Transverse colon (tissue), 4 donors: Measurements from ENCODE around the gene NRIP3. TPM values are rescaled to one million over a fixed set of nuclear protein-coding genes. Genes with fewer than 3 reads are reported as not detected.

Experiments used
- DNase-seq: peaks from one replicate; pipeline ENCODE4 v3.0.0-alpha.2; 2019
- H3K27ac ChIP-seq, 4 donors: fragments of 200-600 bp; sonication (generic); 2 replicates each; pipeline ENCODE4 v1.5.1; 2016 to 2018; ENCODE audit warnings: inconsistent platforms in 4 of 4
- H3K27me3 ChIP-seq: fragments of 200-600 bp; sonication (generic); 2 replicates; pipeline ENCODE4 v1.5.1; 2017; ENCODE audit warnings: inconsistent platforms
- H3K36me3 ChIP-seq, 4 donors: fragments of 200-600 bp; sonication (generic); 2 replicates each; pipeline ENCODE4 v1.5.1; 2017 to 2019; ENCODE audit warnings: inconsistent platforms in 4 of 4
- H3K4me1 ChIP-seq, 4 donors: fragments of 200-600 bp; sonication (generic); 2 replicates each; pipeline ENCODE4 v1.5.1; 2017 to 2020; ENCODE audit warnings: inconsistent platforms in 4 of 4
- H3K4me3 ChIP-seq, 4 donors: fragments of 200-600 bp; sonication (generic); 1 replicate in 1 of 4; 2 replicates in 3 of 4; pipeline versions ENCODE4 v1.5.1 to v1.6.1; 2017 to 2019; ENCODE audit warnings: inconsistent platforms in 4 of 4
- H3K9me3 ChIP-seq, 2 donors: fragments of 200-600 bp; sonication (generic); 2 replicates each; pipeline ENCODE4 v1.5.1; 2017 to 2019; ENCODE audit warnings: inconsistent platforms in 2 of 2
- EP300 ChIP-seq: sonication (generic); formaldehyde crosslinking; IDR thresholded peaks from one replicate; pipeline ENCODE4 v1.6.1; 2017; ENCODE audit warnings: antibody characterized with exemption, low read depth
- POLR2A ChIP-seq: fragments of 450-650 bp; IDR thresholded peaks from one replicate; pipeline ENCODE4 v1.6.1; 2016; ENCODE audit warnings: antibody characterized with exemption, mild to moderate bottlenecking, moderate library complexity
- POLR2AphosphoS5 ChIP-seq, 3 donors: sonication (generic); formaldehyde crosslinking; IDR thresholded peaks; one replicate each; pipeline ENCODE4 v1.6.1; 2016; ENCODE audit warnings: antibody characterized with exemption in 3 of 3
- WGBS, 2 donors: methylation state at CpG; one replicate each; pipeline ENCODE4 v1.1.5; 2018; ENCODE audit warnings: low coverage in 1 of 2; 5-methylcytosine and 5-hydroxymethylcytosine counted together
- in situ Hi-C, 4 donors: fragments of 200-750 bp; cut with MboI; loops; one replicate each; pipeline versions ENCODE4 v1.15.0 to v1.15.1; 2017; ENCODE audit warnings: low sequenced_read_pairs in 3 of 4, low pct_ligation_motif_present in 1 of 4, low pct_unique_long_range_greater_than_20kb in 1 of 4
- intact Hi-C: fragments of 100-400 bp; cut with DNase I; formaldehyde crosslinking; loops from one replicate; pipeline ENCODE4 v1.15.1; 2023; ENCODE audit warnings: low total_unique reads
- total RNA-seq, 4 donors: library from RNA; depleted of rRNA; stranded (reverse); fragments of >200 nt; gene quantifications; one replicate each; pipeline ENCODE4 v1.1.0, GENCODE V29; 2016
- TF ChIP-seq, protein P1 (sequence below), 5 experiments: fragments of 200-600 bp in 3 of 5; fragments of 450-650 bp in 2 of 5; sonication (generic) in 3 of 5; IDR thresholded peaks; 1 replicate in 2 of 5; 2 replicates in 3 of 5; pipeline ENCODE4 v1.5.1; 2016 to 2017; ENCODE audit warnings: antibody characterized with exemption in 5 of 5, inconsistent platforms in 3 of 5, mild to moderate bottlenecking in 2 of 5, moderate library complexity in 1 of 5

Gene NRIP3
- total RNA-seq, 4 donors from 2014 or later = 0.82 to 1.9 TPM; not detected in 2

DNA sequence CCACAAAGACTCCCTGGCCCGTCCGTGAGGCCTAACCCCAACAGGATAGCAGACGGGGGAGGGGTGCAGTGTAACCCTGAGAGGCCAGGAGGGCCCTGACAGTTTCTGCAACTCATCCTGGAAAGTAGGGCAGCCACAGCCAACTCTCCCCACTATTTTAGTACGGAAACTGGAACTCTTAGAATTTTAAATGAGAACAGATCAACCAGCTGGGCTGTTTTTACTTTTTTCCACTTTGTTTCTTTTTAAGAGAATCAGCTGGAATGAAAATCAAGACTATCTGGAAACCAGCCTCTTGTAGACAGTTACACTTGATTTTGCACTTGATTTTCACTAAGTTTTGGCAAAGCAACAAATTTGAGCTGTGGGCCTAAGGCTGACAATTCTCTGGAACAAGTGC, 42.7 kb upstream of the NRIP3 start:
- no peak for DNase-seq
- H3K4me3 ChIP-seq = no peak overlapping the region
- TF ChIP-seq POLR2AphosphoS5 (IDR thresholded peaks at IDR 0.05) (no peak), EP300 (no peak), POLR2A (no peak)
- TF ChIP-seq, protein P1, sequence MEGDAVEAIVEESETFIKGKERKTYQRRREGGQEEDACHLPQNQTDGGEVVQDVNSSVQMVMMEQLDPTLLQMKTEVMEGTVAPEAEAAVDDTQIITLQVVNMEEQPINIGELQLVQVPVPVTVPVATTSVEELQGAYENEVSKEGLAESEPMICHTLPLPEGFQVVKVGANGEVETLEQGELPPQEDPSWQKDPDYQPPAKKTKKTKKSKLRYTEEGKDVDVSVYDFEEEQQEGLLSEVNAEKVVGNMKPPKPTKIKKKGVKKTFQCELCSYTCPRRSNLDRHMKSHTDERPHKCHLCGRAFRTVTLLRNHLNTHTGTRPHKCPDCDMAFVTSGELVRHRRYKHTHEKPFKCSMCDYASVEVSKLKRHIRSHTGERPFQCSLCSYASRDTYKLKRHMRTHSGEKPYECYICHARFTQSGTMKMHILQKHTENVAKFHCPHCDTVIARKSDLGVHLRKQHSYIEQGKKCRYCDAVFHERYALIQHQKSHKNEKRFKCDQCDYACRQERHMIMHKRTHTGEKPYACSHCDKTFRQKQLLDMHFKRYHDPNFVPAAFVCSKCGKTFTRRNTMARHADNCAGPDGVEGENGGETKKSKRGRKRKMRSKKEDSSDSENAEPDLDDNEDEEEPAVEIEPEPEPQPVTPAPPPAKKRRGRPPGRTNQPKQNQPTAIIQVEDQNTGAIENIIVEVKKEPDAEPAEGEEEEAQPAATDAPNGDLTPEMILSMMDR (IDR thresholded peaks at IDR 0.05) = no peak
- intact Hi-C loops (no loop called here), in situ Hi-C loops (no loop called here)
- WGBS, 2 donors = 84% methylated on average over 4 of the region's 4 CpGs; no CpG with 5 or more reads in 1 of the 2 donors
- no peaks in the 10 kb centered on the region for H3K36me3 ChIP-seq
- peak overlapping the region; percentile 6 to 88 (median 72) for H3K27ac ChIP-seq
- H3K27me3 ChIP-seq = no peaks in the 10 kb centered on the region
- peaks cover 0 to 17% (median 4%) of the 10 kb centered on the region in 4 donors for H3K4me1 ChIP-seq
- H3K9me3 ChIP-seq = no peaks in the 10 kb centered on the region

DNA sequence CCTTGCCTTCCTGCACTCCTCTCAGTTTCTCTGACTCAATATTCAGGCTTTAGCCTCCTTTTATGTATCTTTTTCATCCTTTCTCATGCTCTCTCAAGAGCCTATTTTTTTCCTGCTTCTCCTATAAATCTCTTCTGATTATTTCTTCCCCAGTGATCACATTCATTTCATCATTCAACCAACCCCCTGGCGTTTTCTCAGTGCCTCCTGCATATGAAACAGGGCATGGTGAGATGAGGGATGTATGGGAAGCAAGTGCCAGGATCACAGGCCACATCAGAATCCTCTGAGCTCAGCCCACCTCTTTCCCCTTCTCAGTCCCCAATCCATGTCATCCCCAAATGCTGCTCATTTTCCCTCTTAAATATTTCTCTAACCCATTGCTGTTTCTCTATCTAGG, 38.7 kb upstream of the NRIP3 start:
- Histone ChIP-seq H3K27me3 (no peaks in the 10 kb centered on the region), H3K27ac (no peak overlapping the region), H3K36me3 (no peaks in the 10 kb centered on the region), H3K9me3 (no peaks in the 10 kb centered on the region), H3K4me3 (no peak overlapping the region), H3K4me1 (peaks cover 0 to 14% (median 0%) of the 10 kb centered on the region in 4 donors)
- in situ Hi-C loops (no loop called here), intact Hi-C loops (no loop called here)
- DNase-seq = no peak
- TF ChIP-seq POLR2A (no peak), EP300 (no peak), POLR2AphosphoS5 (IDR thresholded peaks at IDR 0.05) (no peak)
- TF ChIP-seq, protein P1 (IDR thresholded peaks at IDR 0.05) = no peak
- 64 to 89% methylated on average over 1 of the region's 1 CpG for WGBS, 2 donors

DNA sequence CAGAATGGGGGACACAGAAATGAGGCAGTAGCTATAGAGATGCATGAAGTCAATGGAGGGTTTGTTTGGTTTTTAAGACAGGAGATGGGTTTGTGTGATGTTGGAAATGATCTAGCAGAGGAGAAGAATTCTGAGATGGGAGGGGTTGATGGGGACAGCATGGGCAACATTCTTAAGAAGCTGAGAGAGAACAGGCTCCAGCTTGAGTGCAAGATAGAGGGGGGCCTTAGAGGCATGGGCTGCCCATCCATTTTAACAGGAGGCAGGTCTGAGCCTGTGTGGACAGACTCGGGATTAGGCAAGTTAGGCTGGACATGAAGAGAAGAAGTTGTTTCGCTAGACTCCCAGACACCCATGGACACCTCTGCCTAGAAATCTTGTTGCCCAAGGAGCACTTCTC, 37.9 kb upstream of the NRIP3 start:
- 85 to 90% methylated on average over 2 of the region's 2 CpGs for WGBS, 2 donors
- TF ChIP-seq POLR2A (no peak), EP300 (no peak), POLR2AphosphoS5 (IDR thresholded peaks at IDR 0.05) (no peak)
- TF ChIP-seq, protein P1 (IDR thresholded peaks at IDR 0.05) = no peak
- no peak for DNase-seq

DNA sequence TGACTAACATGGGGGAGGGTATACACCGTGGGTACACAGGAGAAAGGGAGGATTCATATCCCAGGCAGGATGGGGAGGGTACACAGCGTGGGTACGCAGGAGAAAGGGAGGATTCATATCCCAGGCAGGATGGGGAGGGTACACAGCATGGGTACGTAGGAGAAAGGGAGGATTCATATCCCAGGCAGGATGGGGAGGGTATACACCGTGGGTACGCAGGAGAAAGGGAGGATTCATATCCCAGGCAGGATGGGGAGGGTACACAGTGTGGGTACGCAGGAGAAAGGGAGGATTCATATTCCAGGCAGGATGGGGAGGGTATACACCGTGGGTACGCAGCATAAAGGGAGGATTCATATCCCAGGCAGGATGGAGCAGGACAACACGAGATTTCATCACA, 36.6 kb upstream of the NRIP3 start:
- in situ Hi-C loops (no loop called here), intact Hi-C loops (no loop called here)
- TF ChIP-seq POLR2A (no peak), EP300 (no peak), POLR2AphosphoS5 (IDR thresholded peaks at IDR 0.05) (no peak)
- TF ChIP-seq, protein P1 (IDR thresholded peaks at IDR 0.05) = no peak
- H3K4me1 ChIP-seq = no peaks in the 10 kb centered on the region
- WGBS, 2 donors = 87% methylated on average over 8 to 10 of the region's 10 CpGs
- DNase-seq = no peak
- H3K4me3 ChIP-seq = no peak overlapping the region
- H3K36me3 ChIP-seq = no peaks in the 10 kb centered on the region
- no peaks in the 10 kb centered on the region for H3K27me3 ChIP-seq
- no peaks in the 10 kb centered on the region for H3K9me3 ChIP-seq
- no peak overlapping the region for H3K27ac ChIP-seq

More for the DNA sequence above, 37.9 kb upstream of the NRIP3 start:
- Histone ChIP-seq H3K4me3 (no peak overlapping the region), H3K27ac (no peak overlapping the region), H3K27me3 (no peaks in the 10 kb centered on the region), H3K36me3 (no peaks in the 10 kb centered on the region), H3K4me1 (peaks cover 0 to 7% (median 0%) of the 10 kb centered on the region in 4 donors), H3K9me3 (no peaks in the 10 kb centered on the region)
- intact Hi-C loops = no loop called here
- in situ Hi-C loops = no loop called here
